Upper lobe of right lung (tissue), 1 donor: ENCODE data around the gene CACNG4. TPM values are rescaled to one million over a fixed set of nuclear protein-coding genes. Genes with fewer than 3 reads are reported as not detected.

ENCODE experiments used
- ATAC-seq: fragments of 200-7000 bp; cut with Tn5 transposase; one replicate; pipeline ENCODE4 v1.9.1; 2020; ENCODE audit warnings: mild to moderate bottlenecking, moderate library complexity
- DNase-seq: peaks from one replicate; pipeline ENCODE4 v3.0.0-alpha.2; 2020
- H3K27ac ChIP-seq: fragments of 200-600 bp; one replicate; pipeline ENCODE4 v1.8.0; 2022
- H3K27me3 ChIP-seq: fragments of 200-600 bp; one replicate; pipeline ENCODE4 v1.8.0; 2022; ENCODE audit warnings: mild to moderate bottlenecking
- H3K36me3 ChIP-seq: fragments of 200-600 bp; one replicate; pipeline ENCODE4 v1.8.0; 2022
- H3K4me1 ChIP-seq: fragments of 200-600 bp; one replicate; pipeline ENCODE4 v1.8.0; 2022
- H3K4me3 ChIP-seq: fragments of 200-600 bp; one replicate; pipeline ENCODE4 v1.8.0; 2022; ENCODE audit warnings: mild to moderate bottlenecking
- H3K9me3 ChIP-seq: fragments of 200-600 bp; one replicate; pipeline ENCODE4 v1.8.0; 2022
- intact Hi-C: fragments of 100-400 bp; cut with DNase I; formaldehyde crosslinking; loops from one replicate; pipeline ENCODE4 v1.11.0; 2022
- total RNA-seq: library from RNA; stranded (reverse); fragmentation: NEBNext Ultra II Directional; extraction: Animal tissue kit (Norgen Biotek cat#: 25700); gene quantifications from one replicate; pipeline ENCODE4 v1.2.1, GENCODE V29; 2021
- TF ChIP-seq, protein P1 (sequence below): fragments of 200-600 bp; IDR thresholded peaks from one replicate; pipeline ENCODE4 v1.8.0; 2022; ENCODE audit warnings: antibody characterized with exemption
- donor health status: DM: no; HTN: yes; CAD: no; lungs with severe emphysema.

The CACNG4 gene
- total RNA-seq, 1 donor from 2014 or later: 9.3 TPM

DNA sequence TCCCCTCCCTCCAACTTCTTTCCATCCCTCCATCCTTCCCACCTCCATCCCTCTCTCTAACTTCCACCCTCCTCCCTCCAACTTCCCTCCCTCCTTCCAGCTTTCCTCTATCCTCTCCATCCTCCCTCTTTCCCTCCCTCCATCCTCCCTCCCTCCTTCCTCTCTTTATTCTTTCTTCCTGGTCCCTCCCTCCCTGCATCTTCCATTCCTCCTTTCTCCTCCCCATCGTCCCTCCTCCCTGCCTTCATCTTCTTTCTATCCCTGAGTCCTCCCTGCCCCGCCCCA is 11.8 kb downstream of the CACNG4 start:
- no peak overlapping the region for H3K27ac ChIP-seq
- H3K4me3 ChIP-seq: no peak overlapping the region
- TF ChIP-seq, protein P1, sequence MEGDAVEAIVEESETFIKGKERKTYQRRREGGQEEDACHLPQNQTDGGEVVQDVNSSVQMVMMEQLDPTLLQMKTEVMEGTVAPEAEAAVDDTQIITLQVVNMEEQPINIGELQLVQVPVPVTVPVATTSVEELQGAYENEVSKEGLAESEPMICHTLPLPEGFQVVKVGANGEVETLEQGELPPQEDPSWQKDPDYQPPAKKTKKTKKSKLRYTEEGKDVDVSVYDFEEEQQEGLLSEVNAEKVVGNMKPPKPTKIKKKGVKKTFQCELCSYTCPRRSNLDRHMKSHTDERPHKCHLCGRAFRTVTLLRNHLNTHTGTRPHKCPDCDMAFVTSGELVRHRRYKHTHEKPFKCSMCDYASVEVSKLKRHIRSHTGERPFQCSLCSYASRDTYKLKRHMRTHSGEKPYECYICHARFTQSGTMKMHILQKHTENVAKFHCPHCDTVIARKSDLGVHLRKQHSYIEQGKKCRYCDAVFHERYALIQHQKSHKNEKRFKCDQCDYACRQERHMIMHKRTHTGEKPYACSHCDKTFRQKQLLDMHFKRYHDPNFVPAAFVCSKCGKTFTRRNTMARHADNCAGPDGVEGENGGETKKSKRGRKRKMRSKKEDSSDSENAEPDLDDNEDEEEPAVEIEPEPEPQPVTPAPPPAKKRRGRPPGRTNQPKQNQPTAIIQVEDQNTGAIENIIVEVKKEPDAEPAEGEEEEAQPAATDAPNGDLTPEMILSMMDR: no peak
- no peaks in the 10 kb centered on the region for H3K4me1 ChIP-seq
- no peaks in the 10 kb centered on the region for H3K36me3 ChIP-seq
- no peak for DNase-seq
- no peak for ATAC-seq
- intact Hi-C loops: no loop called here
- no peaks in the 10 kb centered on the region for H3K9me3 ChIP-seq
- H3K27me3 ChIP-seq: peaks cover 5% of the 10 kb centered on the region

DNA sequence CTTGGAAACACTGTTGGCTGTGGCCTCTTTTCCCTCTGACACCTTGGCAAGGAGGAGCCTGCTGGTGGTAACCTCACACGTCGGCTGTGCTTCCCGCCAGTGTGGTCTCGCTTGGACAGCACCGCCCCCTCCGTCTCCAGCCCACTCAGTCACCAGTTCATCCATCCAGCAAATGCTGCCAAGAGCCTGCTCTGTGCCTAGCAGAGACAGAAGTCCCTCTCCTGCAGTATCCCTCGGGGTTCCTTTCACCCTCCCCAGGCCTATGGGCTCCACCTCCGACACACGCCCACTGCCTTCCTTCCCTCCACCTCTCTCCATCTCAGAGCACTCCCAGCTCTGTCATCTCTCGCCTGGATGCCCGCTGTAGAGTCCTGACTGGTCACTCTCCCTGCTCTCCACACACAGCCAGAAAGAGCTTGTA is 12.3 kb downstream of the CACNG4 start:
- TF ChIP-seq, protein P1: no peak
- Histone ChIP-seq H3K27ac (no peak overlapping the region), H3K4me3 (no peak overlapping the region), H3K36me3 (no peaks in the 10 kb centered on the region), H3K27me3 (peaks cover 5% of the 10 kb centered on the region), H3K4me1 (no peaks in the 10 kb centered on the region), H3K9me3 (no peaks in the 10 kb centered on the region)
- ATAC-seq (peak; percentile 17), DNase-seq (no peak)
- intact Hi-C loops: no loop called here

- no peak overlapping the region for H3K4me3 ChIP-seq
- TF ChIP-seq, protein P1: no peak
- H3K36me3 ChIP-seq: no peaks in the 10 kb centered on the region
- DNase-seq (no peak), ATAC-seq (peak; percentile 40)
- H3K4me1 ChIP-seq: no peaks in the 10 kb centered on the region
- H3K27me3 ChIP-seq: peaks cover 5% of the 10 kb centered on the region
- H3K27ac ChIP-seq: no peak overlapping the region
- no peaks in the 10 kb centered on the region for H3K9me3 ChIP-seq
- intact Hi-C loops: no loop called here
These were observed 14.1 kb downstream of the CACNG4 start for GRCh38 chr17:66978514-66979061.

DNA sequence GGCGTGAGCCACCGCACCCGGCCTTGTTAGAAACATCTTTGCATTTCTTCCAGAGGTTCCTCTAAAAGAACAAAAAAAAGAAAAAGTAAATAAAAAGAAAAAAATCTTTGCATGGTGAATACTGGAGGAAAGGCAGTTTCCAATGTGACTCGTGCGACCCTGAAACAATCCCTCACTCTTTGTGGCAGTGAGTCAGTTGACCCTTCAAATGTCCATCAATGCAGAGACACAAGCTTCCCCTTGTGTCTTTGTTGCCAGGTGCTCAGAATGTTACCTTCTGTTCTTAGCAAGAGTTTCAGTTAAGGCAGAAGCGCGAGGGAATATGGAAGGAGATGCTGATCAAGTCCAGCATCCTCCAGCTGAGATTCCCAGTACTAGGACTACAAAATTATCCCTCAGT is 16.4 kb downstream of the CACNG4 start:
- no peak overlapping the region for H3K4me3 ChIP-seq
- intact Hi-C loops: no loop called here
- no peaks in the 10 kb centered on the region for H3K4me1 ChIP-seq
- ATAC-seq (no peak), DNase-seq (no peak)
- H3K9me3 ChIP-seq: no peaks in the 10 kb centered on the region
- no peaks in the 10 kb centered on the region for H3K36me3 ChIP-seq
- H3K27ac ChIP-seq: no peak overlapping the region
- peaks cover 5% of the 10 kb centered on the region for H3K27me3 ChIP-seq
- TF ChIP-seq, protein P1: no peak

DNA sequence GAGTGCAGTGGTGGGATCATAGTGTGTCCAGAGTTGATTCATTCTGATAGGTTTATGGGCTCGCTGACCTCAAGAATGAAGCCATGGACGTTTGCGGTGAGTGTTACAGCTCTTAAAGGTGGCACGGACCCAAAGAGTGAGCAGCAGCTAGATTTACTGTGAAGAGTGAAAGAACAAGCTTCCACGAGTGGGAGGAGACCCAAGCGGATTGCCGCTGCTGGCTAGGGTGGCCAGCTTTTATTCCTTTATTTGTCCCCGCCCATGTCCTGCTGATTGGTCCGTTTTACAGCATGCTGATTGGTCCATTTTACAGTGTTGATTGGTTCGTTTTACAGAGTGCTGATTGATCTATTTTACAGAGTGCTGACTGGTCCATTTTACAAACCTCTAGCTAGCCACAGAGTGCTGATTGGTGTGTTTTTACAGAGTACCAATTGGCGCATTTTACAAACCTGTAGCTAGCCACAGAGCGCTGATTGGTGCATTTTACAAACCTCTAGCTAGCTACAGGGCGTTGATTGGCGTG is 17.5 kb downstream of the CACNG4 start:
- intact Hi-C loops: no loop called here
- H3K36me3 ChIP-seq: no peaks in the 10 kb centered on the region
- no peak for DNase-seq
- TF ChIP-seq, protein P1: no peak
- no peak overlapping the region for H3K4me3 ChIP-seq
- no peaks in the 10 kb centered on the region for H3K9me3 ChIP-seq
- no peaks in the 10 kb centered on the region for H3K4me1 ChIP-seq
- ATAC-seq: no peak
- no peak overlapping the region for H3K27ac ChIP-seq
- H3K27me3 ChIP-seq: peaks cover 3% of the 10 kb centered on the region
